HEK293 (cell line): ENCODE data around the gene KRTAP4-16.
"Not testable (repeated sequence)": the region's sequence is repeated elsewhere in the genome, so short reads cannot be mapped to it uniquely, and the experiment has no call there.

Source experiments
- CTCF ChIA-PET: fragments of 350-600 bp; formaldehyde crosslinking; extraction: SDS; loops from one replicate; lab custom pipeline; 2021; ENCODE audit warnings: antibody characterized with exemption; lab: Yijun Ruan, JAX
- POLR2A ChIA-PET: fragments of 300-600 bp; formaldehyde crosslinking; extraction: SDS; loops from one replicate; lab custom pipeline; 2020; ENCODE audit warnings: antibody characterized with exemption, inconsistent platforms; lab: Yijun Ruan, JAX
- H3K27ac ChIP-seq: fragments of 200-500 bp; sonication (Bioruptor generic); 2 replicates; pipeline ENCODE4 v1.5.1; 2014; ENCODE audit warnings: low read depth, low read length, control low read depth, inconsistent platforms; ENCODE audit errors: extremely low read depth
- H3K36me3 ChIP-seq, 2 experiments: fragments of 200-500 bp in 1 of 2; sonication (Bioruptor generic) in 1 of 2; 1 replicate in 1 of 2; 2 replicates in 1 of 2; pipeline ENCODE4 v1.5.1; 2014 to 2017; ENCODE audit warnings: inconsistent platforms in 2 of 2, low read length in 2 of 2; ENCODE audit not compliant: control insufficient read depth in 2 of 2, insufficient read depth in 1 of 2
- H3K4me1 ChIP-seq: fragments of 200-500 bp; sonication (Bioruptor generic); 2 replicates; pipeline ENCODE4 v1.5.1; 2014; ENCODE audit warnings: mild to moderate bottlenecking, low read length, inconsistent platforms; ENCODE audit not compliant: control insufficient read depth, insufficient read depth
- H3K4me3 ChIP-seq: 2 replicates; pipeline ENCODE4 v1.5.1; 2011; ENCODE audit warnings: low read depth, mild to moderate bottlenecking, control low read depth, low read length, moderate library complexity
- H3K9me3 ChIP-seq: fragments of 200-500 bp; sonication (Bioruptor generic); 2 replicates; pipeline ENCODE4 v1.5.1; 2014; ENCODE audit warnings: low read depth, low read length, inconsistent platforms; ENCODE audit not compliant: control insufficient read depth, insufficient read depth
- EGR2 ChIP-seq: fragments of 450-650 bp; formaldehyde crosslinking; IDR thresholded peaks from 2 replicates; pipeline ENCODE4 v1.5.1; 2016; ENCODE audit warnings: low read depth, missing biosample characterization, missing genetic modification characterization
- HIC1 ChIP-seq: fragments of 450-650 bp; formaldehyde crosslinking; IDR thresholded peaks from 2 replicates; pipeline ENCODE4 v1.5.1; 2016; ENCODE audit warnings: missing biosample characterization, missing genetic modification characterization
- PRDM6 ChIP-seq: fragments of 450-650 bp; formaldehyde crosslinking; IDR thresholded peaks from 2 replicates; pipeline ENCODE4 v1.5.1; 2017; ENCODE audit warnings: missing biosample characterization, missing genetic modification characterization
- SCRT2 ChIP-seq: fragments of 450-650 bp; formaldehyde crosslinking; IDR thresholded peaks from 2 replicates; pipeline ENCODE4 v1.5.1; 2016; ENCODE audit warnings: missing biosample characterization, missing genetic modification characterization
- TRIM28 ChIP-seq: IDR thresholded peaks from 2 replicates; pipeline ENCODE4 v1.6.1; 2011; ENCODE audit warnings: low read length, control low read depth, borderline replicate concordance
- ZBTB10 ChIP-seq: fragments of 450-650 bp; formaldehyde crosslinking; IDR thresholded peaks from 2 replicates; pipeline ENCODE4 v1.5.1; 2016; ENCODE audit warnings: missing biosample characterization, missing genetic modification characterization
- ZBTB17 ChIP-seq: fragments of 450-650 bp; formaldehyde crosslinking; IDR thresholded peaks from 2 replicates; pipeline ENCODE4 v1.5.1; 2016; ENCODE audit warnings: missing biosample characterization, missing genetic modification characterization
- ZBTB8A ChIP-seq: fragments of 450-650 bp; formaldehyde crosslinking; IDR thresholded peaks from 2 replicates; pipeline ENCODE4 v1.5.1; 2016; ENCODE audit warnings: missing biosample characterization, missing genetic modification characterization
- ZNF16 ChIP-seq: fragments of 450-650 bp; formaldehyde crosslinking; IDR thresholded peaks from 2 replicates; pipeline ENCODE4 v1.5.1; 2016; ENCODE audit warnings: low read depth, missing biosample characterization, missing genetic modification characterization
- ZNF19 ChIP-seq: fragments of 450-650 bp; formaldehyde crosslinking; IDR thresholded peaks from 2 replicates; pipeline ENCODE4; 2016; ENCODE audit warnings: missing biosample characterization, missing genetic modification characterization, low read depth
- ZNF394 ChIP-seq: fragments of 450-650 bp; formaldehyde crosslinking; IDR thresholded peaks from 2 replicates; pipeline ENCODE4 v1.5.1; 2016; ENCODE audit warnings: missing biosample characterization, missing genetic modification characterization, mild to moderate bottlenecking, moderate library complexity, borderline replicate concordance
- ZNF398 ChIP-seq: fragments of 450-650 bp; formaldehyde crosslinking; IDR thresholded peaks from 2 replicates; pipeline ENCODE4 v1.5.1; 2017; ENCODE audit warnings: missing biosample characterization, missing genetic modification characterization
- ZNF488 ChIP-seq: fragments of 450-650 bp; formaldehyde crosslinking; IDR thresholded peaks from 2 replicates; pipeline ENCODE4 v1.5.1; 2016; ENCODE audit warnings: missing biosample characterization, missing genetic modification characterization
- ZNF624 ChIP-seq: fragments of 450-650 bp; formaldehyde crosslinking; IDR thresholded peaks from 2 replicates; pipeline ENCODE4 v1.5.1; 2017; ENCODE audit warnings: missing biosample characterization, missing genetic modification characterization
- ZNF658 ChIP-seq: fragments of 450-650 bp; formaldehyde crosslinking; IDR thresholded peaks from 2 replicates; pipeline ENCODE4; 2016; ENCODE audit warnings: missing biosample characterization, missing genetic modification characterization
- ZSCAN16 ChIP-seq: fragments of 450-650 bp; formaldehyde crosslinking; IDR thresholded peaks from 2 replicates; pipeline ENCODE4 v1.5.1; 2016; ENCODE audit warnings: missing biosample characterization, missing genetic modification characterization

Gene KRTAP4-16

GRCh38 chr17:41103896-41104295 lies 1.9 kb upstream of the KRTAP4-16 start (continued):
- TF ChIP-seq ZNF398 (no peak), SCRT2 (no peak)

- H3K27ac ChIP-seq, H3K36me3 ChIP-seq, H3K4me3 ChIP-seq, H3K4me1 ChIP-seq, CTCF ChIA-PET, POLR2A ChIA-PET, H3K9me3 ChIP-seq: not testable (repeated sequence)
These were observed 2.1 kb downstream of the KRTAP4-16 start for GRCh38 chr17:41099682-41100480.

GRCh38 chr17:41098481-41098880 lies 3.5 kb downstream of the KRTAP4-16 start:
- Histone ChIP-seq H3K4me3 (no peak overlapping the region), H3K4me1 (no peaks in the 10 kb centered on the region), H3K36me3 (no peaks in the 10 kb centered on the region), H3K27ac (no peak overlapping the region), H3K9me3 (no peaks in the 10 kb centered on the region)
- ChIA-PET POLR2A (no interaction called here), CTCF (no interaction called here)
- no peak for TF ChIP-seq ZNF19 (tag by site-specific recombination)
- no peak for TF ChIP-seq ZBTB17 (tag by site-specific recombination)
- no peak for TF ChIP-seq PRDM6
- TF ChIP-seq ZNF658 (tag by site-specific recombination): no peak
- no peak for TF ChIP-seq ZNF394 (tag by site-specific recombination)
- no peak for TF ChIP-seq EGR2
- no peak for TF ChIP-seq ZBTB8A
- TF ChIP-seq TRIM28: no peak
- no peak for TF ChIP-seq HIC1 (tag by site-specific recombination)
- no peak for TF ChIP-seq ZBTB10
- TF ChIP-seq ZSCAN16 (tag by site-specific recombination): no peak
- no peak for TF ChIP-seq ZNF16
- TF ChIP-seq ZNF624: no peak
- TF ChIP-seq ZNF488: no peak
